ENCODE data around the gene PBXIP1.

PBXIP1 gene

GRCh38 chr1:154969246-154969645 is 13.3 kb upstream of the PBXIP1 start:
- peak overlapping the region; percentile 98; the same call in 1 of the 2 replicates for H3K27ac ChIP-seq
- TF ChIP-seq ZFX (IDR thresholded peaks at IDR 0.05; ENCODE audit: borderline replicate concordance): no peak
- TF ChIP-seq, protein P1, sequence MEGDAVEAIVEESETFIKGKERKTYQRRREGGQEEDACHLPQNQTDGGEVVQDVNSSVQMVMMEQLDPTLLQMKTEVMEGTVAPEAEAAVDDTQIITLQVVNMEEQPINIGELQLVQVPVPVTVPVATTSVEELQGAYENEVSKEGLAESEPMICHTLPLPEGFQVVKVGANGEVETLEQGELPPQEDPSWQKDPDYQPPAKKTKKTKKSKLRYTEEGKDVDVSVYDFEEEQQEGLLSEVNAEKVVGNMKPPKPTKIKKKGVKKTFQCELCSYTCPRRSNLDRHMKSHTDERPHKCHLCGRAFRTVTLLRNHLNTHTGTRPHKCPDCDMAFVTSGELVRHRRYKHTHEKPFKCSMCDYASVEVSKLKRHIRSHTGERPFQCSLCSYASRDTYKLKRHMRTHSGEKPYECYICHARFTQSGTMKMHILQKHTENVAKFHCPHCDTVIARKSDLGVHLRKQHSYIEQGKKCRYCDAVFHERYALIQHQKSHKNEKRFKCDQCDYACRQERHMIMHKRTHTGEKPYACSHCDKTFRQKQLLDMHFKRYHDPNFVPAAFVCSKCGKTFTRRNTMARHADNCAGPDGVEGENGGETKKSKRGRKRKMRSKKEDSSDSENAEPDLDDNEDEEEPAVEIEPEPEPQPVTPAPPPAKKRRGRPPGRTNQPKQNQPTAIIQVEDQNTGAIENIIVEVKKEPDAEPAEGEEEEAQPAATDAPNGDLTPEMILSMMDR (IDR thresholded peaks at IDR 0.05): no peak

DNA sequence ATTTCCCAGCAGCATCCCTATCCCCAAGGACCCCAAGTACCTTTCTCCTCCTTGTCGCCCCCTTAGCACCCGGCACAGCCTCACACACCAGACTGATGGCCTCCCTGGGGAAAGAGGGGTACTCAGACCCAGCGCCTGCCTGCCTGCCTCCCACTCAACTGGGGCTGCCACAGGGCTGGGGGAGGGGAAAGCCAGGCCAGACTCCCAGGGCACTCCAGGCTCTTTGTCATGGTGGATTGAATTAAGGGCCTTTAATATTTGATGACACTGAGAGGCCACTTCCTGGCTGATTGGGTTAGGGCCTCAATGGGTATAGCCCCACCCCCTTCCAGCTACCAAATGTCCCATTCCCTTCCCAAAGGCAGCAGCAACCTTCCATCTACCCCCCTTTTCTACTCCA is 12.8 kb upstream of the PBXIP1 start:
- H3K27ac ChIP-seq: peak overlapping the region; percentile 98; the same call in 1 of the 2 replicates
- TF ChIP-seq, protein P1 (IDR thresholded peaks at IDR 0.05): no peak

- TF ChIP-seq, protein P1 (IDR thresholded peaks at IDR 0.05): no peak
- no peak for TF ChIP-seq ZFX (IDR thresholded peaks at IDR 0.05; ENCODE audit: borderline replicate concordance)
- peak overlapping the region; percentile 20; the same call in 1 of the 2 replicates for H3K27ac ChIP-seq
Measured at GRCh38 chr1:154967331-154967950, 11.5 kb upstream of the PBXIP1 start.

- H3K27ac ChIP-seq: 0 out of 2 replicates have a peak overlapping the region, but pooled peaks have one; percentile 20
- TF ChIP-seq, protein P1 (IDR thresholded peaks at IDR 0.05): no peak
- TF ChIP-seq ZFX (IDR thresholded peaks at IDR 0.05; ENCODE audit: borderline replicate concordance): no peak
Measured at GRCh38 chr1:154966111-154966510, 10.2 kb upstream of the PBXIP1 start.

DNA sequence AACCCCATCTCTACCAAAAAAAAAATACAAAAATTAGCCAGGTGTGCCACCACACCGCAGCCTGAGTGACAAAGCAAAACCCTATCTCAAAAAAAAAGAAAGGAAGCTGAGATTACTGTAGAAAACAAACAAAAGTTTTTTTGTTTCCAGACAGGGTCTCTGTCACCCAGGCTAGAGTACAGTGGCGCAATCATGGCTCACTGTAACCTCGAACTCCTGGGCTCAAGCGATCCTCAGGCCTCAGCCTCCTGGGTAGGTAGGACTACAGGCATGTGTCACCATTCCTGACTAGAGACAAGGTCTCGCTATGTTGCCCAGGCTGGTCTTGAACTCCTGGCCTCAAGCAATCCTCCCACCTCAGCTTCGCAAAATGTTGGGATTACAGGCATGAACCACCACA is 8.5 kb upstream of the PBXIP1 start:
- no peak for TF ChIP-seq ZFX (IDR thresholded peaks at IDR 0.05; ENCODE audit: borderline replicate concordance)
- TF ChIP-seq, protein P1 (IDR thresholded peaks at IDR 0.05): no peak
- peak overlapping the region; percentile 97 for H3K27ac ChIP-seq

GRCh38 chr1:154963643-154964042 is 7.7 kb upstream of the PBXIP1 start:
- peak overlapping the region; percentile 97 for H3K27ac ChIP-seq

GRCh38 chr1:154962795-154963330 is 7.0 kb upstream of the PBXIP1 start:
- H3K27ac ChIP-seq: peak overlapping the region; percentile 97
- TF ChIP-seq, protein P1 (IDR thresholded peaks at IDR 0.05): no peak
- TF ChIP-seq ZFX (IDR thresholded peaks at IDR 0.05; ENCODE audit: borderline replicate concordance): no peak

More at GRCh38 chr1:154963643-154964042, 7.7 kb upstream of the PBXIP1 start:
- no peak for TF ChIP-seq ZFX (IDR thresholded peaks at IDR 0.05; ENCODE audit: borderline replicate concordance)
- TF ChIP-seq, protein P1 (IDR thresholded peaks at IDR 0.05): no peak

Measured in 22Rv1 (cell line).